ENCODE data around the gene PSMC4.
"Not testable (repeated sequence)": the region's sequence is repeated elsewhere in the genome, so short reads cannot be mapped to it uniquely, and the experiment has no call there.

PSMC4 gene

DNA sequence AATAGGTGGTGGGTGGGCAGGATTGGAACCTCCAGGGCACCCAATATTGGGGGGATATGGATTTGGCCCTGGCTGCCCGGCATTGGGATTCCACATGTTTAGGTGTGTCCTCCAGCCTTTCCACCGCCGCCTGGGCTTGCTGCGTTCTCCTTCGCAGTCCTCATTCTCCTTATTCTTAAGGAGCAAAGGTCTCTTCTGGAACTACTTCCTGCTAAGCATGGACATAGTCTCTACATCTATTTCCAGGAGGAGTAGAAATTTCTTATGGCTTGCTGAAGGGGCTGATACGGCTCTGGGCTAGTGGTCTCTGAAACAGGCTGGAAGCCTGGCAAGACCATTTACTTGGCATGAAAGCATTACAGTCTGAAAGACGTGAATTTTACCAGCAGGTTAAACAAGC, 27.4 kb upstream of the PSMC4 start:
- no peak for DNase-seq

GRCh38 chr19:39946532-39946931, 24.4 kb upstream of the PSMC4 start:
- no peak for DNase-seq

DNA sequence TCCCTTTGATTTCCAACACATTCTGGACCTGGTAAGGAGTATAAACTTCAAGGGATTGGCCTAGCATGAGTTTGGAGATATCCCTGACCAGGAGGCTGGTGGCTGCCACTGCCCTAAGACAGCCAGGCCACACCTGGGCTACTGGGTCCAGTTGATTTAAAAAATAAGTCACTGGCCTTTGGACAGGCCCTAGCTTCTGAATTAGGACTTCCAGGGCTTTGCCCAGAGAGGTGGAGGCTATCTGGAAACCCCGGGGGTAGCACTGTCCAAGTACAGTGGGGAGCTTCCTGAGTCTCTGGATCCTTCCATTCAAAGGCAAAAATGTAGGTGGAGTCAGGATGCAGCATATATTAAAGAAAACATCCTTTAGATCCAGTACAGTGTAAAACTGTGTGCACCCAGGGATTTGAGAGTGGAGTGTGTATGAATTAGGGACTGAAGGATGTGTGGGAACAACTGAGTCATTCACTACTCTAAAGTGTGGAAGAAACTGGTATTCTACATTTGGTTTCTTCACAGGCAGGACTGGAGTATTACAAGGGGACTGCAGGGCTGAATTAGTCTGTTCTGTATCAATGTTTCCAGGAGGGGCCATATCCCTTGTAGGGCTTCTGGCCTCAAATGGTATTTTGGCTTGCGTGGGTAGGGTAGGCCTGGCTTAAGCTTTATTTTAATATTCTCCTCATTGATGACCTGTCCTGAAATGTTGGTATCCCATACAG, 21.8 kb upstream of the PSMC4 start:
- no peak for DNase-seq

GRCh38 chr19:39951065-39951650, 19.8 kb upstream of the PSMC4 start:
- no peak for DNase-seq

GRCh38 chr19:39951686-39952085, 19.3 kb upstream of the PSMC4 start:
- DNase-seq, result no peak

- DNase-seq, result no peak
These were observed 17.1 kb upstream of the PSMC4 start for GRCh38 chr19:39953915-39954314.

DNA sequence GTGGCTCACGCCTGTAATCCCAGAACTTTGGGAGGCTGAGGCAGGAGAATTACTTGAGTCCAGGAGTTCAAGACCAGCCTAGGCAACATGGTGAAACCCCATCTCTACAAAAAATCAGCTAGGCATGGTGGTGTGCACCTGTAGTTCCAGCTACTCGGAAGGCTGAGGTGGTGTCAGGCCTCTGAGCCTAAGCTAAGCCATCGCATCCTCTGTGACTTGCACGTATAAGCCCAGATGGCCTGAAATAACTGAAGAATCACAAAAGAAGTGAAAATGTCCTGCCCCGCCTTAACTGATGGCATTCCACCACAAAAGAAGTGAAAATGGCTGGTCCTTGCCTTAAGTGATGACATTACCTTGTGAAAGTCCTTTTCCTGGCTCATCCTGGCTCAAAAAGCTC, 13.1 kb upstream of the PSMC4 start:
- DNase-seq, result not testable (repeated sequence)

DNA sequence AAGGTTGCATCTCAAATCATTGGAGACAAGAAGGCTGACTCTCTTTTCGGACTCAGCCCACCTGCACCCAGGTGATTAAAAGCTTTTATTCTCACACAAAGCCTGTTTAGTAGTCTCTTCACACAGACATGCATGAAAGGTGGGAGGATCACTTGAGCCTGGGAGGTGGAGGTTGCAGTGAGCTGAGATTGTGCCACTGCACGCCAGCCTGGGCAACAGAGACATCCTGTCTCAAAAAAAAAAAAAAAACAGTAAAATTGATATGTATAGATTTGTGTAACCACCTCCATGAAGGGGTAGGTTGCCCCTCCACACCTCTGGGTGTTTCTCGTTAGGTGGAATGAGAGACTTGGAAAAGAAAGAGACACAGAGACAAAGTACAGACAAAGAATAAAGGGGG, 12.0 kb upstream of the PSMC4 start:
- DNase-seq, result not testable (repeated sequence)

- DNase-seq, result not testable (repeated sequence)
These were observed 11.6 kb upstream of the PSMC4 start for GRCh38 chr19:39959407-39959806.

- DNase-seq, result no peak
These were observed 7.1 kb upstream of the PSMC4 start for GRCh38 chr19:39963898-39964297.

DNA sequence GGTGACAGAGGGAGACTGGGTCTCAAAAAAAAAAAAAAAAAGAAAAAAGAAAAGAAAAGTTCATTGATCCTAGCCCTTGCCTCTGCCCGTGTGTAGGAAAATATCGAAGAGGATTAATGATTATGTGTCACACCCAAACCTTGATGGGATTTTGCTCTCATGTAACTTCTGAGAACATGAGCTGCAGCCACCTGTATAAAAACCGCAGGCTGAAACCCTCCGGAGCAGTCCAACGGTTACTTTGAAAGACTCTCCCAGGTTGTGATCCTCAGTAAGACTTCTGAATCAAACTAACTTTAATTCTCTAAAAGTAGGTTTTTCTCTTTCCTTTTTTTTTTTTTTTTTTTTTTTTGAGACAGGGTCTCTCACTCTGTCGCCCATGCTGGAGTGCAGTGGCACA, 4.3 kb upstream of the PSMC4 start:
- no peak for DNase-seq

GRCh38 chr19:39967561-39967960, 3.4 kb upstream of the PSMC4 start:
- DNase-seq, result no peak

GRCh38 chr19:39968789-39969188, 2.2 kb upstream of the PSMC4 start:
- no peak for DNase-seq

GRCh38 chr19:39969266-39969665, 1.7 kb upstream of the PSMC4 start:
- no peak for DNase-seq

GRCh38 chr19:39969681-39970424, 1.1 kb upstream of the PSMC4 start:
- DNase-seq, result no peak

DNA sequence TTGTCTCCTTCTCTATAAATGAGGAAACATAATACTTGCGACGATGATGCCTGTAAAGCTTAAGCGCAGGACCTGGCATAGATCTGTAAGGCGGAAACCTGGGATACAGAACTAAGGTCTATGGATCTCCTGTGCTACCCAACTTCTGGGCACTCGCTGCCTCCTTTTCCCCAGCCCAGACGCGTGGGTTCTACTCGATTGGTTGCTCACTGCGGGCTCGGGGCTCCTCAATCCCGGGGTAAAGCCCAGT, 615 bp upstream of the PSMC4 start:
- peak in 1 of 56 donors; percentile 43 for DNase-seq

GRCh38 chr19:39971380-39972035, 543 bp downstream of the PSMC4 start:
- peak in 1 of 56 donors; percentile 27 for DNase-seq

DNA sequence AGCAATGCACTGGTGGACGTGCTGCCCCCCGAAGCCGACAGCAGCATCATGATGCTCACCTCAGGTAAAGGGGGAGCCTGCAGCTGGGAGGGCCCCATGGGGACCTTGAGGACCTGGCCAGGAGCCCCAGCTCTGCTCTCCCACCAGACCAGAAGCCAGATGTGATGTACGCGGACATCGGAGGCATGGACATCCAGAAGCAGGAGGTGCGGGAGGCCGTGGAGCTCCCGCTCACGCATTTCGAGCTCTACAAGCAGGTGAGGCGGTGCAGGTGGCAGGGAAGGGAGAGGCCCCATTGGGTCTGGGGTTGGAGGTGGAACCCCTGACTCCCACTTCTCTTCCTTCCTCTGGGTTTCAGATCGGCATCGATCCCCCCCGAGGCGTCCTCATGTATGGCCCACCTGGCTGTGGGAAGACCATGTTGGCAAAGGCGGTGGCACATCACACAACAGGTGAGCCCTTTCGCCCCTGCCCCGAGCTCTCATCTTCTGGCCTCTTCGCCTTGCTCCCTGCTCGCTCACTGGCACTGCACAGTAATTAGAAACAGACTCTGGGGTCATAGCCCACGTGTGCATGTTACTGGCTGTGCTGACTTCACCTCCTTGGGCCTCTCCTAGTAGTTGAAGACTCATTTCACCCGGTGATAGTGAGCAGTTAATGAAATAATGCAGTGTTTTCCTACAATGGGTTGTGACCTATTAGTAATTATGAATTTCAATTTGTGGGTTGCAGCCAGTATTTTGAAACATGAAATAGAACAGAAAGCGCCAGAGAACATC, 3.6 kb downstream of the PSMC4 start:
- no peak for DNase-seq

- no peak for DNase-seq
These were observed 11.9 kb downstream of the PSMC4 start for GRCh38 chr19:39982883-39983282.

DNA sequence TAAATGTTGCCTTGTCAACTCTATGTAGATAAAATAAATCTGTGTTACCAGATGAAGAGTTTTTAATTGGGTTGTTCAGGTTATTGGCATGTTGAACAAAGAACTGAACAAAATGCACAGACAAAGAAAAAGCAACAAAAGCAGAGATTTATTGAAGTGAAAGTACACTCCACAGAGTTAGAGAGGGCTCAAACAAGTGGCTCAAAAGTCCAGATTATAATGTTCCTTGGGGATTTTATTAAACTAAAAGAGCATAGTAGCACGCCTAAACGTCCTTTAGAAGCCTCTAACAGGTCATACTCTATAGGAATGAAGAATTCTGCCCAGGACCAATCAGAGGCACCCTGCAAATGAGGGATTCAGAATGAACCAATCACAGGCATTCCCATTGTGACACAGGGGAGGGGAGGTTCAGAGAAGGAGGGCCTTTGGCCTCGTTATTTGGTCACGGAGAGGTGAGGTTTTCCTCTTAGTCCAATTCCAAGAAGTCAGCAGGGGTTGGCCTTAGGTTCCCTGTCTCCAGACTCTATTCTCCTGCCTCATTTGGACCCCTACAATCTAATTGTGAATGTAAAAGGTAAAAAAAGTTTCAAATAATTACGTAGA, 12.8 kb downstream of the PSMC4 start:
- DNase-seq, result no peak

GRCh38 chr19:39986643-39987042, 15.7 kb downstream of the PSMC4 start:
- no peak for DNase-seq
